ENCODE measurements around the gene SKA1. TPM values are rescaled to one million over a fixed set of nuclear protein-coding genes. Genes with fewer than 3 reads are reported as not detected.

The SKA1 gene
- total and polyA plus RNA-seq, 2 of the 13 experiments (the other 11 are each of a cell fraction or from before 2014, with no cell fraction given): 5.3 to 21.3 TPM

- no peak for TF ChIP-seq ZNF142 (CRISPR knock-in tag; IDR thresholded peaks at IDR 0.05)
- TF ChIP-seq ZMYM3 (CRISPR knock-in tag; IDR thresholded peaks at IDR 0.05): no peak
- TF ChIP-seq ZBTB21 (CRISPR knock-in tag; IDR thresholded peaks at IDR 0.05): peak; percentile 26; the same call in 1 of the 2 replicates
- peak; percentile 67; the same call in 1 of the 2 replicates for TF ChIP-seq MXD4 (CRISPR knock-in tag; IDR thresholded peaks at IDR 0.05)
- TF ChIP-seq ZNF788 (CRISPR knock-in tag; IDR thresholded peaks at IDR 0.05; ENCODE audit: borderline replicate concordance): peak; percentile 81; the same call in 1 of the 2 replicates
- no peak for TF ChIP-seq JDP2 (CRISPR knock-in tag; IDR thresholded peaks at IDR 0.05; ENCODE audit: borderline replicate concordance)
- TF ChIP-seq, protein P1, sequence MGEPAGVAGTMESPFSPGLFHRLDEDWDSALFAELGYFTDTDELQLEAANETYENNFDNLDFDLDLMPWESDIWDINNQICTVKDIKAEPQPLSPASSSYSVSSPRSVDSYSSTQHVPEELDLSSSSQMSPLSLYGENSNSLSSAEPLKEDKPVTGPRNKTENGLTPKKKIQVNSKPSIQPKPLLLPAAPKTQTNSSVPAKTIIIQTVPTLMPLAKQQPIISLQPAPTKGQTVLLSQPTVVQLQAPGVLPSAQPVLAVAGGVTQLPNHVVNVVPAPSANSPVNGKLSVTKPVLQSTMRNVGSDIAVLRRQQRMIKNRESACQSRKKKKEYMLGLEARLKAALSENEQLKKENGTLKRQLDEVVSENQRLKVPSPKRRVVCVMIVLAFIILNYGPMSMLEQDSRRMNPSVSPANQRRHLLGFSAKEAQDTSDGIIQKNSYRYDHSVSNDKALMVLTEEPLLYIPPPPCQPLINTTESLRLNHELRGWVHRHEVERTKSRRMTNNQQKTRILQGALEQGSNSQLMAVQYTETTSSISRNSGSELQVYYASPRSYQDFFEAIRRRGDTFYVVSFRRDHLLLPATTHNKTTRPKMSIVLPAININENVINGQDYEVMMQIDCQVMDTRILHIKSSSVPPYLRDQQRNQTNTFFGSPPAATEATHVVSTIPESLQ (CRISPR knock-in tag; conservative IDR thresholded peaks at IDR 0.05): no peak
- TF ChIP-seq, protein P2, sequence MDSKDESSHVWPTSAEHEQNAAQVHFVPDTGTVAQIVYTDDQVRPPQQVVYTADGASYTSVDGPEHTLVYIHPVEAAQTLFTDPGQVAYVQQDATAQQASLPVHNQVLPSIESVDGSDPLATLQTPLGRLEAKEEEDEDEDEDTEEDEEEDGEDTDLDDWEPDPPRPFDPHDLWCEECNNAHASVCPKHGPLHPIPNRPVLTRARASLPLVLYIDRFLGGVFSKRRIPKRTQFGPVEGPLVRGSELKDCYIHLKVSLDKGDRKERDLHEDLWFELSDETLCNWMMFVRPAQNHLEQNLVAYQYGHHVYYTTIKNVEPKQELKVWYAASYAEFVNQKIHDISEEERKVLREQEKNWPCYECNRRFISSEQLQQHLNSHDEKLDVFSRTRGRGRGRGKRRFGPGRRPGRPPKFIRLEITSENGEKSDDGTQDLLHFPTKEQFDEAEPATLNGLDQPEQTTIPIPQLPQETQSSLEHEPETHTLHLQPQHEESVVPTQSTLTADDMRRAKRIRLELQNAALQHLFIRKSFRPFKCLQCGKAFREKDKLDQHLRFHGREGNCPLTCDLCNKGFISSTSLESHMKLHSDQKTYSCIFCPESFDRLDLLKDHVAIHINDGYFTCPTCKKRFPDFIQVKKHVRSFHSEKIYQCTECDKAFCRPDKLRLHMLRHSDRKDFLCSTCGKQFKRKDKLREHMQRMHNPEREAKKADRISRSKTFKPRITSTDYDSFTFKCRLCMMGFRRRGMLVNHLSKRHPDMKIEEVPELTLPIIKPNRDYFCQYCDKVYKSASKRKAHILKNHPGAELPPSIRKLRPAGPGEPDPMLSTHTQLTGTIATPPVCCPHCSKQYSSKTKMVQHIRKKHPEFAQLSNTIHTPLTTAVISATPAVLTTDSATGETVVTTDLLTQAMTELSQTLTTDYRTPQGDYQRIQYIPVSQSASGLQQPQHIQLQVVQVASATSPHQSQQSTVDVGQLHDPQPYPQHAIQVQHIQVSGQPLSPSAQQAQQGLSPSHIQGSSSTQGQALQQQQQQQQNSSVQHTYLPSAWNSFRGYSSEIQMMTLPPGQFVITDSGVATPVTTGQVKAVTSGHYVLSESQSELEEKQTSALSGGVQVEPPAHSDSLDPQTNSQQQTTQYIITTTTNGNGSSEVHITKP (CRISPR knock-in tag; IDR thresholded peaks at IDR 0.05; ENCODE audit: low read depth): 0 out of 2 replicates have a peak, but pooled peaks have one; percentile 44
- peak; percentile 100 for TF ChIP-seq HDAC1 (CRISPR knock-in tag; IDR thresholded peaks at IDR 0.05)
- no peak for TF ChIP-seq ARNT (IDR thresholded peaks at IDR 0.05)
- TF ChIP-seq MIER3 (CRISPR knock-in tag; IDR thresholded peaks at IDR 0.05; ENCODE audit: borderline replicate concordance): 0 out of 2 replicates have a peak, but pooled peaks have one; percentile 41
- TF ChIP-seq, protein P3, sequence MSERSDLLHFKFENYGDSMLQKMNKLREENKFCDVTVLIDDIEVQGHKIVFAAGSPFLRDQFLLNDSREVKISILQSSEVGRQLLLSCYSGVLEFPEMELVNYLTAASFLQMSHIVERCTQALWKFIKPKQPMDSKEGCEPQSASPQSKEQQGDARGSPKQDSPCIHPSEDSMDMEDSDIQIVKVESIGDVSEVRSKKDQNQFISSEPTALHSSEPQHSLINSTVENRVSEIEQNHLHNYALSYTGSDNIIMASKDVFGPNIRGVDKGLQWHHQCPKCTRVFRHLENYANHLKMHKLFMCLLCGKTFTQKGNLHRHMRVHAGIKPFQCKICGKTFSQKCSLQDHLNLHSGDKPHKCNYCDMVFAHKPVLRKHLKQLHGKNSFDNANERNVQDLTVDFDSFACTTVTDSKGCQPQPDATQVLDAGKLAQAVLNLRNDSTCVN (CRISPR knock-in tag; IDR thresholded peaks at IDR 0.05; ENCODE audit: borderline replicate concordance): peak; percentile 29; the same call in 1 of the 2 replicates
- no peak for TF ChIP-seq TCF7L2 (IDR thresholded peaks at IDR 0.05; ENCODE audit: low read depth, low read length)
- no peak for TF ChIP-seq TCF7 (IDR thresholded peaks at IDR 0.05; ENCODE audit: low read depth)
- no peak for TF ChIP-seq MTA3 (CRISPR knock-in tag; IDR thresholded peaks at IDR 0.05)
These were observed at the start of gene SKA1 (continued) for GRCh38 chr18:50374753-50375391.
